Astrocyte (in vitro differentiated cells and primary cell): ENCODE measurements around the gene SGTA.
"Not testable (repeated sequence)": the region's sequence is repeated elsewhere in the genome, so short reads cannot be mapped to it uniquely, and the experiment has no call there.

Experiments
- EZH2 ChIP-seq: IDR thresholded peaks from 2 replicates; pipeline ENCODE4 v1.6.1; 2012; ENCODE audit warnings: mild to moderate bottlenecking, low read length, inconsistent platforms; ENCODE audit not compliant: insufficient read depth
- TF ChIP-seq, protein P1 (sequence below): IDR thresholded peaks from 2 replicates; pipeline ENCODE4 v1.5.1; 2011; ENCODE audit warnings: low read depth, mild to moderate bottlenecking, inconsistent platforms, low read length, moderate library complexity; ENCODE audit not compliant: insufficient read depth

DNA sequence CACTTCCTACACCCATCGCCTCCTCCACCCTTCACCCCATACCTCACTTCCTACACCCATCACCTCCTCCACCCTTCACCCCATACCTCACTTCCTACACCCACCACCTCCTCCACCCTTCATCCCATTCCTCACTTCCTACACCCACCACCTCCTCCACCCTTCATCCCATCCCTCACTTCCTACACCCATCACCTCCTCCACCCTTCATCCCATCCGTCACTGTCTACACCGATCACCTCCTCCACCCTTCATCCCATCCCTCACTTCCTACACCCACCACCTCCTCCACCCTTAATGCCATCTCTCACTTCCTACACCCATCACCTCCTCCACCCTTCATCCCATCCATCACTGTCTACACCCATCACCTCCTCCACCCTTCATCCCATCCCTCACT, 69.9 kb downstream of the SGTA start:
- TF ChIP-seq, protein P1, sequence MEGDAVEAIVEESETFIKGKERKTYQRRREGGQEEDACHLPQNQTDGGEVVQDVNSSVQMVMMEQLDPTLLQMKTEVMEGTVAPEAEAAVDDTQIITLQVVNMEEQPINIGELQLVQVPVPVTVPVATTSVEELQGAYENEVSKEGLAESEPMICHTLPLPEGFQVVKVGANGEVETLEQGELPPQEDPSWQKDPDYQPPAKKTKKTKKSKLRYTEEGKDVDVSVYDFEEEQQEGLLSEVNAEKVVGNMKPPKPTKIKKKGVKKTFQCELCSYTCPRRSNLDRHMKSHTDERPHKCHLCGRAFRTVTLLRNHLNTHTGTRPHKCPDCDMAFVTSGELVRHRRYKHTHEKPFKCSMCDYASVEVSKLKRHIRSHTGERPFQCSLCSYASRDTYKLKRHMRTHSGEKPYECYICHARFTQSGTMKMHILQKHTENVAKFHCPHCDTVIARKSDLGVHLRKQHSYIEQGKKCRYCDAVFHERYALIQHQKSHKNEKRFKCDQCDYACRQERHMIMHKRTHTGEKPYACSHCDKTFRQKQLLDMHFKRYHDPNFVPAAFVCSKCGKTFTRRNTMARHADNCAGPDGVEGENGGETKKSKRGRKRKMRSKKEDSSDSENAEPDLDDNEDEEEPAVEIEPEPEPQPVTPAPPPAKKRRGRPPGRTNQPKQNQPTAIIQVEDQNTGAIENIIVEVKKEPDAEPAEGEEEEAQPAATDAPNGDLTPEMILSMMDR, result not testable (repeated sequence)
- TF ChIP-seq EZH2, result not testable (repeated sequence)
